ENCODE data around the gene PSME2. TPM values are rescaled to one million over a fixed set of nuclear protein-coding genes. Genes with fewer than 3 reads are reported as not detected.

The PSME2 gene
- total and polyA plus RNA-seq, 2 of the 13 experiments (the other 11 are each of a cell fraction or from before 2014, with no cell fraction given): 332 to 716 TPM

DNA sequence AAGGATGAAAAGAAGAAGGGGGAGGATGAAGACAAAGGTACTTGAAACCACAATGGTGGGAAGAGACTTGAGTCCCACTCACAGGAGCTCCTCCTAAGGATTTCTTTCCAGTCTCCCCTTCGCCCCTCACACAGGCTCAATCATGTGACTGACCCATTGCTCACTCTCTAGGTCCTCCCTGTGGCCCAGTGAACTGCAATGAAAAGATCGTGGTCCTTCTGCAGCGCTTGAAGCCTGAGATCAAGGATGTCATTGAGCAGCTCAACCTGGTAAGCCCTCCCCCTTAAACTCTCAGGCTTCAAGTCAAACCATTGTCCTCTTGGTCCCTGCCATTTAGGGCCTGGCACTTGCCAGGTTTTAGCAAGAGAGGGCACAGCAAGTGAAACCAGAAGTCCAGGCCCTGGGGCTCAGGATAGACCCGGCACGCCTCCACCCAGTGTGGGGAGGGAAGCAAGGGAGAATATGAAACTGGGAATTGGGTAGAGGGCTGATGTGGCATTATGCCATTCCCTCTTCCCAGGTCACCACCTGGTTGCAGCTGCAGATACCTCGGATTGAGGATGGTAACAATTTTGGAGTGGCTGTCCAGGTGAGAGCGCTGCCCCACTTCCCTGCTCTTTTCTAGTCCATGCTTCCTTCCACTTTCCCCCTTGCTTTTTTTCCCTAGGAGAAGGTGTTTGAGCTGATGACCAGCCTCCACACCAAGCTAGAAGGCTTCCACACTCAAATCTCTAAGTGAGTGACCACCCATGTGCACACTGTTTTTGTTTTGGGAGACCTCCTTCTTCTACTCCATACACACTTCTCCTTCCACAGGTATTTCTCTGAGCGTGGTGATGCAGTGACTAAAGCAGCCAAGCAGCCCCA lies 8.6 kb downstream of the PSME2 start (continued):
- TF ChIP-seq, protein P1, sequence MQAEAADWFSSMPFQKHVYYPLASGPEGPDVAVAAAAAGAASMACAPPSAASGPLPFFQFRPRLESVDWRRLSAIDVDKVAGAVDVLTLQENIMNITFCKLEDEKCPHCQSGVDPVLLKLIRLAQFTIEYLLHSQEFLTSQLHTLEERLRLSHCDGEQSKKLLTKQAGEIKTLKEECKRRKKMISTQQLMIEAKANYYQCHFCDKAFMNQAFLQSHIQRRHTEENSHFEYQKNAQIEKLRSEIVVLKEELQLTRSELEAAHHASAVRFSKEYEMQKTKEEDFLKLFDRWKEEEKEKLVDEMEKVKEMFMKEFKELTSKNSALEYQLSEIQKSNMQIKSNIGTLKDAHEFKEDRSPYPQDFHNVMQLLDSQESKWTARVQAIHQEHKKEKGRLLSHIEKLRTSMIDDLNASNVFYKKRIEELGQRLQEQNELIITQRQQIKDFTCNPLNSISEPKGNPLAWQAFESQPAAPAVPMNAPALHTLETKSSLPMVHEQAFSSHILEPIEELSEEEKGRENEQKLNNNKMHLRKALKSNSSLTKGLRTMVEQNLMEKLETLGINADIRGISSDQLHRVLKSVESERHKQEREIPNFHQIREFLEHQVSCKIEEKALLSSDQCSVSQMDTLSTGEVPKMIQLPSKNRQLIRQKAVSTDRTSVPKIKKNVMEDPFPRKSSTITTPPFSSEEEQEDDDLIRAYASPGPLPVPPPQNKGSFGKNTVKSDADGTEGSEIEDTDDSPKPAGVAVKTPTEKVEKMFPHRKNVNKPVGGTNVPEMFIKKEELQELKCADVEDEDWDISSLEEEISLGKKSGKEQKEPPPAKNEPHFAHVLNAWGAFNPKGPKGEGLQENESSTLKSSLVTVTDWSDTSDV (CRISPR knock-in tag; IDR thresholded peaks at IDR 0.05): no peak
- TF ChIP-seq SMAD1 (CRISPR knock-in tag; IDR thresholded peaks at IDR 0.05; ENCODE audit: borderline replicate concordance, low read depth): peak; percentile 49; the same call in 1 of the 2 replicates
- no peak; the same call in 1 of the 2 replicates for TF ChIP-seq ZNF619 (CRISPR knock-in tag; IDR thresholded peaks at IDR 0.05)
- TF ChIP-seq EEA1 (CRISPR knock-in tag; IDR thresholded peaks at IDR 0.05; ENCODE audit: borderline replicate concordance): no peak
- TF ChIP-seq, protein P2, sequence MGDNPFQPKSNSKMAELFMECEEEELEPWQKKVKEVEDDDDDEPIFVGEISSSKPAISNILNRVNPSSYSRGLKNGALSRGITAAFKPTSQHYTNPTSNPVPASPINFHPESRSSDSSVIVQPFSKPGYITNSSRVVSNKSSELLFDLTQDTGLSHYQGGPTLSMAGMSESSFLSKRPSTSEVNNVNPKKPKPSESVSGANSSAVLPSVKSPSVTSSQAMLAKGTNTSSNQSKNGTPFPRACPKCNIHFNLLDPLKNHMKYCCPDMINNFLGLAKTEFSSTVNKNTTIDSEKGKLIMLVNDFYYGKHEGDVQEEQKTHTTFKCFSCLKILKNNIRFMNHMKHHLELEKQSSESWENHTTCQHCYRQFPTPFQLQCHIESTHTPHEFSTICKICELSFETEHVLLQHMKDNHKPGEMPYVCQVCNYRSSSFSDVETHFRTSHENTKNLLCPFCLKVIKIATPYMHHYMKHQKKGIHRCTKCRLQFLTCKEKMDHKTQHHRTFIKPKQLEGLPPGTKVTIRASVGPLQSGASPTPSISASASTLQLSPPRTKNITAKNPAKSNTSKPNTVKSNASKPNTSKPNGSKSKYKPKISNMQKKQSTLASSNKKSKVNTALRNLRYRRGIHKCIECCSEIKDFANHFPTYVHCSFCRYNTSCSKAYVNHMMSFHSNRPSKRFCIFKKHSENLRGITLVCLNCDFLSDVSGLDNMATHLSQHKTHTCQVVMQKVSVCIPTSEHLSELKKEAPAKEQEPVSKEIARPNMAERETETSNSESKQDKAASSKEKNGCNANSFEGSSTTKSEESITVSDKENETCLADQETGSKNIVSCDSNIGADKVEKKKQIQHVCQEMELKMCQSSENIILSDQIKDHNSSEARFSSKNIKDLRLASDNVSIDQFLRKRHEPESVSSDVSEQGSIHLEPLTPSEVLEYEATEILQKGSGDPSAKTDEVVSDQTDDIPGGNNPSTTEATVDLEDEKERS (CRISPR knock-in tag; IDR thresholded peaks at IDR 0.05): no peak; the same call in 1 of the 2 replicates
- TF ChIP-seq, protein P3, sequence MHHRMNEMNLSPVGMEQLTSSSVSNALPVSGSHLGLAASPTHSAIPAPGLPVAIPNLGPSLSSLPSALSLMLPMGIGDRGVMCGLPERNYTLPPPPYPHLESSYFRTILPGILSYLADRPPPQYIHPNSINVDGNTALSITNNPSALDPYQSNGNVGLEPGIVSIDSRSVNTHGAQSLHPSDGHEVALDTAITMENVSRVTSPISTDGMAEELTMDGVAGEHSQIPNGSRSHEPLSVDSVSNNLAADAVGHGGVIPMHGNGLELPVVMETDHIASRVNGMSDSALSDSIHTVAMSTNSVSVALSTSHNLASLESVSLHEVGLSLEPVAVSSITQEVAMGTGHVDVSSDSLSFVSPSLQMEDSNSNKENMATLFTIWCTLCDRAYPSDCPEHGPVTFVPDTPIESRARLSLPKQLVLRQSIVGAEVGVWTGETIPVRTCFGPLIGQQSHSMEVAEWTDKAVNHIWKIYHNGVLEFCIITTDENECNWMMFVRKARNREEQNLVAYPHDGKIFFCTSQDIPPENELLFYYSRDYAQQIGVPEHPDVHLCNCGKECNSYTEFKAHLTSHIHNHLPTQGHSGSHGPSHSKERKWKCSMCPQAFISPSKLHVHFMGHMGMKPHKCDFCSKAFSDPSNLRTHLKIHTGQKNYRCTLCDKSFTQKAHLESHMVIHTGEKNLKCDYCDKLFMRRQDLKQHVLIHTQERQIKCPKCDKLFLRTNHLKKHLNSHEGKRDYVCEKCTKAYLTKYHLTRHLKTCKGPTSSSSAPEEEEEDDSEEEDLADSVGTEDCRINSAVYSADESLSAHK (CRISPR knock-in tag; IDR thresholded peaks at IDR 0.05; ENCODE audit: borderline replicate concordance): no peak
- no peak for TF ChIP-seq WIZ (CRISPR knock-in tag; IDR thresholded peaks at IDR 0.05)
- TF ChIP-seq, protein P4, sequence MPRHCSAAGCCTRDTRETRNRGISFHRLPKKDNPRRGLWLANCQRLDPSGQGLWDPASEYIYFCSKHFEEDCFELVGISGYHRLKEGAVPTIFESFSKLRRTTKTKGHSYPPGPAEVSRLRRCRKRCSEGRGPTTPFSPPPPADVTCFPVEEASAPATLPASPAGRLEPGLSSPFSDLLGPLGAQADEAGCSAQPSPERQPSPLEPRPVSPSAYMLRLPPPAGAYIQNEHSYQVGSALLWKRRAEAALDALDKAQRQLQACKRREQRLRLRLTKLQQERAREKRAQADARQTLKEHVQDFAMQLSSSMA (CRISPR knock-in tag; IDR thresholded peaks at IDR 0.05): peak; percentile 55; the same call in 1 of the 2 replicates
- TF ChIP-seq ZNF337 (CRISPR knock-in tag; IDR thresholded peaks at IDR 0.05; ENCODE audit: borderline replicate concordance, low read depth): no peak
- TF ChIP-seq EHMT2 (IDR thresholded peaks at IDR 0.05; ENCODE audit: borderline replicate concordance, low read depth, low read length): no peak
- TF ChIP-seq ZNF547 (CRISPR knock-in tag; IDR thresholded peaks at IDR 0.05): no peak
- TF ChIP-seq, protein P5, sequence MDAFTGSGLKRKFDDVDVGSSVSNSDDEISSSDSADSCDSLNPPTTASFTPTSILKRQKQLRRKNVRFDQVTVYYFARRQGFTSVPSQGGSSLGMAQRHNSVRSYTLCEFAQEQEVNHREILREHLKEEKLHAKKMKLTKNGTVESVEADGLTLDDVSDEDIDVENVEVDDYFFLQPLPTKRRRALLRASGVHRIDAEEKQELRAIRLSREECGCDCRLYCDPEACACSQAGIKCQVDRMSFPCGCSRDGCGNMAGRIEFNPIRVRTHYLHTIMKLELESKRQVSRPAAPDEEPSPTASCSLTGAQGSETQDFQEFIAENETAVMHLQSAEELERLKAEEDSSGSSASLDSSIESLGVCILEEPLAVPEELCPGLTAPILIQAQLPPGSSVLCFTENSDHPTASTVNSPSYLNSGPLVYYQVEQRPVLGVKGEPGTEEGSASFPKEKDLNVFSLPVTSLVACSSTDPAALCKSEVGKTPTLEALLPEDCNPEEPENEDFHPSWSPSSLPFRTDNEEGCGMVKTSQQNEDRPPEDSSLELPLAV (CRISPR knock-in tag; conservative IDR thresholded peaks at IDR 0.05; ENCODE audit: low read depth): no peak
- peak; percentile 71 for TF ChIP-seq AGO2 (optimal IDR thresholded peaks at IDR 0.05; ENCODE audit: low read depth, low read length)
- TF ChIP-seq KDM3A (CRISPR knock-in tag; IDR thresholded peaks at IDR 0.05; ENCODE audit: low read depth): 0 out of 2 replicates have a peak, but pooled peaks have one; percentile 4
- TF ChIP-seq MTA3 (CRISPR knock-in tag; IDR thresholded peaks at IDR 0.05): no peak
- no peak for TF ChIP-seq ZNF703 (CRISPR knock-in tag; IDR thresholded peaks at IDR 0.05; ENCODE audit: borderline replicate concordance)
